GM10248 (cell line): ENCODE results near the gene LINGO1.

Source experiments
- CTCF ChIA-PET: fragments of 300-600 bp; sonication (Branson Sonifier 250); formaldehyde crosslinking; extraction: SDS; loops from one replicate; lab custom pipeline; 2021; ENCODE audit warnings: antibody characterized with exemption; lab: Yijun Ruan, JAX
- POLR2A ChIA-PET: fragments of 350-650 bp; sonication (Branson Sonifier 250); formaldehyde crosslinking; extraction: SDS; loops from one replicate; lab custom pipeline; 2020; ENCODE audit warnings: antibody characterized with exemption; lab: Yijun Ruan, JAX
- DNase-seq: peaks from one replicate; pipeline ENCODE4 v3.0.0; 2012; ENCODE audit errors: extremely low spot score
- CTCF ChIP-seq: IDR thresholded peaks from 2 replicates; pipeline ENCODE4 v1.5.1; 2012; ENCODE audit warnings: mild to moderate bottlenecking, low read depth; ENCODE audit errors: extremely low read depth, missing control alignments, control extremely low read depth

LINGO1 gene

DNA sequence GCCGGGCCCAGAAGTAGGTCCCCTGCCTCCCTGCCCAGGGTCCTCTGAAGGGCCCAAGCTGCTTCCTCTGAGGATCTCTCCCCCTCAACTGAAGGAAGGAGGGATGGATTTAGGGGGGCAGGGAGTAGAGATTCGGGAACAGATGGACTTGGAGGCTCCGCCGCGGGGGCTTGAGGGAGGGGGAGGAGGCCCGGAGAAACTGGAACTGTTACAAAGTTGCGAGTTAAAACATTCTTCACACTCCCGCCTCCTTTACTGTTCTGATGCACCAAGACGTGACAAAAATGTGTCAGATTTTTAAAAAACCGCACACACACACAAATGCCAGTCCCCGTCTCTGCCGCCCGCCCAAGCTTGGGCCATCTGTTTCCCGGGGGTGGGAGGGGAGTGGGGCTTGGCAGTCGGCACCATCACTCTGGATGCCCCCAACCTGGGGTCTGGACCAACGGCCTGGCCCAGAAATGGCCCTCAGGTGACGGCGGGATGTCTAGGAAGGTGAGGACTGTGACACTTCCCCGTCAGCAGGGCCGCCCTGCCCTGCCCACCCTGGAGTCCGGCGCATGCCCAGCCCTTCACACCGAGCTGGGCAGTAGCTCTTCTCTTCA lies 25.0 kb upstream of the LINGO1 start:
- CTCF ChIA-PET: interaction anchor here (1.0 to 1.9 kb wide), 5 partner anchors 12 to 218 kb away, joined by 3 to 4 read pairs (median 3); no protein-coding TSS in a partner anchor
- no peak for DNase-seq
- no peak for TF ChIP-seq CTCF
- POLR2A ChIA-PET: no interaction called here

DNA sequence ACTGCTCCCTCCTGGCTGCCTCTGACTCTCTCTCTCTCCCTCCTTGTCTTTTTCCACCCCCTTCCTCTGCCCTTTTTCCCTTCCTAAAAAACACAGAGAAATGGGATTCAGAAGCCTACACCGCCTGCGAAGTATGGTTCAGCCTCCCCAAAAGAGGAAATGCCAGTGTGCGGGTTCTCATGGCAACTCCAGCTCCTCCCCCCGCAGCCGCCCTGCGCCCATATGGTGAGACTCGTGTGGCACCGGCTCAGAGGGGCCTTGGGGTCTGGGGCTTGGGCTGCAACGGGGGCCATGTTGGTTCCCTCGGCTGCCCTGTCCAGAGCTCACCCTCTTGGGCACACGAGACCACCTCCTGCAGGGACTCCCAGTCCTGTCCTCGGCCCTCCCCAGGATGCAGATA lies 23.6 kb upstream of the LINGO1 start:
- no peak for DNase-seq
- POLR2A ChIA-PET: no interaction called here
- no peak for TF ChIP-seq CTCF
- CTCF ChIA-PET: interaction anchor here (1.1 to 1.9 kb wide), 4 partner anchors 14 to 165 kb away, joined by 3 to 4 read pairs (median 4); no protein-coding TSS in a partner anchor

GRCh38 chr15:77654975-77655374 lies 22.3 kb upstream of the LINGO1 start:
- no peak for TF ChIP-seq CTCF
- CTCF ChIA-PET: interaction anchor here (0.8 to 1.4 kb wide), 4 partner anchors 17 to 167 kb away, joined by 3 to 6 read pairs (median 4); no protein-coding TSS in a partner anchor
- no peak for DNase-seq
- POLR2A ChIA-PET: no interaction called here

GRCh38 chr15:77653832-77654480 lies 21.2 kb upstream of the LINGO1 start:
- ChIA-PET POLR2A (no interaction called here), CTCF (interaction anchor here (1.3 kb wide), 1 partner anchor 23 kb away, joined by 4 read pairs; no protein-coding TSS in a partner anchor)
- DNase-seq: no peak
- no peak for TF ChIP-seq CTCF

GRCh38 chr15:77650265-77650664 lies 17.6 kb upstream of the LINGO1 start:
- peak; percentile 11 for TF ChIP-seq CTCF
- ChIA-PET CTCF (interaction anchor here (9.3 kb wide), 1 partner anchor 16 kb away, joined by 74 read pairs; the partner anchor contains the start of gene LINGO1), POLR2A (no interaction called here)
- DNase-seq: no peak

GRCh38 chr15:77649610-77650009 lies 16.9 kb upstream of the LINGO1 start:
- ChIA-PET CTCF (interaction anchor here (9.3 kb wide), 1 partner anchor 15 kb away, joined by 74 read pairs; the partner anchor contains the start of gene LINGO1), POLR2A (no interaction called here)
- no peak for DNase-seq
- no peak for TF ChIP-seq CTCF
